K562 (cell line): ENCODE results near the gene ASCC1.

Source experiments
- ADNP ChIP-seq: fragments of 200-800 bp; sonication (Bioruptor generic); IDR thresholded peaks from 2 replicates; pipeline ENCODE4 v1.6.1; 2016; ENCODE audit warnings: missing genetic modification characterization, missing compliant biosample characterization
- CTBP1 ChIP-seq: fragments of 450-650 bp; IDR thresholded peaks from 2 replicates; pipeline ENCODE4 v1.6.1; 2016; ENCODE audit warnings: borderline replicate concordance
- CTCF ChIP-seq, 3 experiments: IDR thresholded peaks in 2 of 3; conservative IDR thresholded peaks in 1 of 3; 2 replicates each; pipeline ENCODE4 v1.5.1; 2011 to 2012; ENCODE audit warnings: low read length in 3 of 3, mild to moderate bottlenecking in 3 of 3, control low read depth in 2 of 3, improper control_type of control experiment in 1 of 3, inconsistent platforms in 1 of 3, low read depth in 1 of 3, mixed read lengths in 1 of 3, moderate library complexity in 1 of 3; ENCODE audit not compliant: insufficient read depth in 2 of 3
- EZH2 ChIP-seq: IDR thresholded peaks from 2 replicates; pipeline ENCODE4 v1.6.1; 2012; ENCODE audit warnings: low read depth, mild to moderate bottlenecking, inconsistent platforms, low read length, borderline replicate concordance
- GABPA ChIP-seq: fragments of 200-800 bp; sonication (Bioruptor generic); conservative IDR thresholded peaks from 2 replicates; pipeline ENCODE4 v1.6.1; 2016; ENCODE audit warnings: low read depth, missing genetic modification characterization, missing compliant biosample characterization
- MYBL2 ChIP-seq, 2 experiments: fragments of 450-650 bp in 1 of 2; sonication (generic) in 1 of 2; formaldehyde crosslinking in 1 of 2; IDR thresholded peaks; 2 replicates each; pipeline versions ENCODE4 v1.6.1 to v1.8.1; 2017 to 2022; ENCODE audit warnings: borderline replicate concordance in 1 of 2, inconsistent platforms in 1 of 2, low read depth in 1 of 2, mild to moderate bottlenecking in 1 of 2, missing genetic modification reagents in 1 of 2, moderate library complexity in 1 of 2
- MYC ChIP-seq, 2 experiments: fragments of 250-450 bp in 1 of 2; sonication (Bioruptor Pico) in 1 of 2; IDR thresholded peaks; 2 replicates each; pipeline versions ENCODE4 v1.5.1 to v1.6.1; 2012 to 2021; ENCODE audit warnings: low read depth in 2 of 2, borderline replicate concordance in 1 of 2, improper control_type of control experiment in 1 of 2, low read length in 1 of 2, mild to moderate bottlenecking in 1 of 2, moderate library complexity in 1 of 2
- PHF8 ChIP-seq: fragments of 200-600 bp; sonication (generic); IDR thresholded peaks from 2 replicates; pipeline ENCODE4 v1.6.1; 2012; ENCODE audit warnings: mixed run types, mild to moderate bottlenecking, inconsistent platforms, low read length, moderate library complexity, borderline replicate concordance
- POLR2A ChIP-seq: fragments of 450-650 bp; conservative IDR thresholded peaks from 2 replicates; pipeline ENCODE4 v1.6.1; 2016
- SMARCC2 ChIP-seq: fragments of 450-650 bp; IDR thresholded peaks from 2 replicates; pipeline ENCODE4 v1.6.1; 2017; ENCODE audit warnings: antibody characterized with exemption, moderate library complexity, mild to moderate bottlenecking, low read depth
- ZBED1 ChIP-seq: IDR thresholded peaks from 2 replicates; pipeline ENCODE4 v1.6.1; 2014

- TF ChIP-seq MYC (IDR thresholded peaks at IDR 0.05; ENCODE audit: low read depth, low read length) (no peak), MYC (CRISPR knock-in tag; IDR thresholded peaks at IDR 0.05; ENCODE audit: borderline replicate concordance, low read depth) (no peak), POLR2A (no peak), PHF8 (no peak), CTBP1 (no peak), GABPA (tag) (no peak), CTCF (IDR thresholded peaks at IDR 0.05 in 2 of 3, conservative IDR thresholded peaks at IDR 0.05 in 1 of 3; ENCODE audit: insufficient read depth in 2 of 3, low read depth in 1 of 3, low read length in 3 of 3) (no peak), SMARCC2 (no peak), ADNP (tag) (no peak), EZH2 (no peak), ZBED1 (no peak), MYBL2 (IDR thresholded peaks at IDR 0.05; ENCODE audit: low read depth) (no peak), MYBL2 (CRISPR knock-in tag; IDR thresholded peaks at IDR 0.05; ENCODE audit: borderline replicate concordance) (no peak)
Observed at GRCh38 chr10:72248468-72249151, 32.5 kb upstream of the ASCC1 start.
